Measurements from ENCODE around the gene ITPKA. TPM values are rescaled to one million over a fixed set of nuclear protein-coding genes. Genes with fewer than 3 reads are reported as not detected.

Gene ITPKA
- total RNA-seq, 1 donor from 2014 or later = 4.7 TPM

DNA sequence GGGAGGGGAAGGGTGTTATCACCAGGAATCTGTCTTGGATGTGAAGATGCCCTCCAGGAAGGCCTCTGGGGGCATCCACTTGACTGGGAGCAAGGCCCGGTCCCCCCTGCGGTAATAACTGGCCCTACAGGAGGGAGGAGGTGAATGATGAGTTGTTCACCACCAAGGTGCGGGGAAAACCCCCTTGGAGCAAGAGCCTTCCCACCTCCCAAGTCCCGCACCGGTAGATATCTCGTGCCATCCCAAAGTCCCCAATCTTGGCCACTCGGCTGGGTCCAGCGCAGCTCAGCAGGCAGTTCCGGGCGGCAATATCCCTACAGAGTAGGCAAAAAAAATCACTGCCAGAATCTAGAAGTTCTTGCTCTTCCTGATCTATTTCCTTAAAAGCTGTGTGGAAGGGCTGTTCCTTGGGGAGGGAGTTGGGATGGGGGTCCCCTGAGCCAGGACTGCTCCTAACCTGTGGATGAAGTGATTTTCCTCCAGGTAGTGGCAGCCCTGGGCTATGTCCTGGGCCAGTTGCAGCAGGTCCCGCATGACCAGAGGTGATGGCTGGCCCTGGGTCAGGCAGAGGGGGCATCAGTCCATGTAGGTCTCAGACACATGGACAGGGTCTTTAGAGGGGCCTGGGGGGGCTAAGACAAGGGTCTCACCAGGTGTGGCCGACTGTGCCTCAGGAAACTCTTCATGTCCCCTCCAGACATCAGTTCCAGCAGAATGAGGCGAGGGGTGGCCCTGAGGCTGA lies 11.2 kb downstream of the ITPKA start:
- peaks cover 3% of the 10 kb centered on the region for H3K36me3 Mint-ChIP-seq (ENCODE audit: low read depth)
- H3K27me3 Mint-ChIP-seq (ENCODE audit: low read depth) = peaks cover 55% of the 10 kb centered on the region
- intact Hi-C loops (cut with micrococcal nuclease) = no loop called here
- DNase-seq (ENCODE audit: low spot score) = no peak
- no peaks in the 10 kb centered on the region for H3K9me3 Mint-ChIP-seq
- no peak overlapping the region for H3K27ac Mint-ChIP-seq
- no peak overlapping the region for H3K4me3 Mint-ChIP-seq (ENCODE audit: low read depth)
- H3K4me1 Mint-ChIP-seq (ENCODE audit: low read depth) = peaks cover 7% of the 10 kb centered on the region

DNA sequence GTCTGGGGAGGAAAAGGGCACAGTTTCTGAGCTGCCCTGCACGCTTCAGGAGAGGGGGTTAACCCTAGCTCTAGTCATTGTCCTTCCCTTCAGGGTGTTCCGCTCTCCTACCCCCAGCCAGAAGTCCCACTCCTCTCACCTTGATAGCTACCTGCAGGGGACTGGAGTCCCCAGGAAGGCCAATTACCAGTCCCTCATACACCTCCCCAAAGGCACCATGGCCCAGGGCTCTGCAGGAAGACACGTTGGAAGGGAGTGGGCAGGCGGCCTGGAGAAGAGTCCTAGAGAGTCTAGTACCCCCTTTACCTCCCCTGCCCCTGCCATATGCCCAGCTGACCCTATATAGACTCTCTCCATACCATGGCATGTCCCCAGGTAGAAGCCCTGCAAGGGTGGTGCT lies 12.1 kb downstream of the ITPKA start:
- H3K36me3 Mint-ChIP-seq (ENCODE audit: low read depth) = peaks cover 3% of the 10 kb centered on the region
- H3K27me3 Mint-ChIP-seq (ENCODE audit: low read depth) = peaks cover 58% of the 10 kb centered on the region
- intact Hi-C loops (cut with micrococcal nuclease) = no loop called here
- H3K9me3 Mint-ChIP-seq = no peaks in the 10 kb centered on the region
- H3K4me3 Mint-ChIP-seq (ENCODE audit: low read depth) = no peak overlapping the region
- H3K4me1 Mint-ChIP-seq (ENCODE audit: low read depth) = peaks cover 7% of the 10 kb centered on the region
- DNase-seq (ENCODE audit: low spot score) = no peak
- no peak overlapping the region for H3K27ac Mint-ChIP-seq

DNA sequence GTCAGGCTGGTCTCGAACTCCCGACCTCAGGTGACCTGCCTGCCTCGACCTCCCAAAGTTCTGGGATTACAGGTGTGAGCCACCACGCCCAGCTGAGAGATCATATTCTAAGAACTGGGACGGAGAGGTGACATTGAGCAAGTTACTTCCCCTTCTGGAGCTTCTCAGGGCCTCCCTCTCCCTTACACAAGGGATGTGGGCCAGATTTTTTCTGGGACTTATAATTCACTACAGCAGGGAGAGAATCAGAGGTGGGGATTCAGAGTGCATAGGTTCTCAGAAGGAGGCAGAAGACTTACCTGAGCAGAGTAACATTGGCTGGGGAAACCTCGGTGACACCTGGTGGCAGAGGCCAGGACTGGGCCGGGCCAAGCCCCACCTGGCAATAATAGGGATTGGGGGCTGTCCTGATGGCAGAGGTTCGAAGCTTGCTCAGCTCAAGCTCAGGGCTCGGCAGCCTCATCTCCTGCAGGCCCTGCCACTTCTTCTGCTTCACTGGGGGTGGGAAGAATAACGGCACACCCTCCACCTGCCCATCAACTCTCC lies 13.2 kb downstream of the ITPKA start:
- Mint-ChIP-seq H3K36me3 (ENCODE audit: low read depth) (peaks cover 3% of the 10 kb centered on the region), H3K4me3 (ENCODE audit: low read depth) (no peak overlapping the region), H3K9me3 (no peaks in the 10 kb centered on the region)

DNA sequence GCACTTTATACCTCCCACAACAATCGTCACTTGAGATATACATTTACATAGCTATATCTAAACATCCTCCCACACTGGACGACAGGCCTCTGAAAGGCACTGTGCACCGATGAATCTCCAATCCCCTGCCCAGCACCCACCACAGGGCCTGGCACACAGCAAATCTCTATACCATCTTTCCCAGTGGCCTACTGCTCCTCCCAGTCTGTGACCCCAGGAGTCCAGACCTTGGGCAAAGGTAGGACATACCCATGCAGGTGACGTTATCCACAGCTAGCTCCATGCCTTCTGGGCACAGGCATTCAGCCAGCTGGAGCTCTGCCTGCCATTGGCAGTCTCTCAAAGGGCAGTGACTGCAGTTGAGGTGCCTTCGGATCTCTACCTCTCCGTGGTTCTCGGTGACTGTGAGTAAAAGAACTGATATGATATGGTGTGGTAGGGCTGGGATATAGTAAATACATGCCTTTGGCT lies 14.2 kb downstream of the ITPKA start:
- no peak for DNase-seq (ENCODE audit: low spot score)

More for the DNA sequence above, 13.2 kb downstream of the ITPKA start:
- H3K4me1 Mint-ChIP-seq (ENCODE audit: low read depth) = peaks cover 2% of the 10 kb centered on the region
- peaks cover 55% of the 10 kb centered on the region for H3K27me3 Mint-ChIP-seq (ENCODE audit: low read depth)
- no peak overlapping the region for H3K27ac Mint-ChIP-seq
- intact Hi-C loops (cut with micrococcal nuclease) = no loop called here
- no peak for DNase-seq (ENCODE audit: low spot score)

DNA sequence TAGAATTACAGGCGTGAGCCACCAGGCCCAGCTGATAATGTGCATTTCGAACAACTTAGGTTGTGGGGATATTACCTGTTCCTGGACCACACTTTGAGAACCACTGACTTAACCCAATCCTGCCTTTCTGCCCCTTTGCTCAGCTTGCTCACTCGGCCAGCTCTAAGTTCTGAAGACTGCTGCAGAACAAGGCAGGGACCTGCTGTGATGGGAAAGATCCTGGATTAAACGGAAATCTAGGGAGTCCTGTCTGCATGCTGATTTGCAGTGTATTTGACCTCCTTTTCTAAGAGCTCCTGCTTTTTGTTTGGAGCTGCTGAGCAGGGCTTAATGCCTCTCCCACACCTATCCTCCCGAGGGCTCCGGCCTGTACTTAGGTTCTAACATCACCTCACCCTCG lies 17.1 kb downstream of the ITPKA start:
- no peak for DNase-seq (ENCODE audit: low spot score)
- no peak overlapping the region for H3K4me3 Mint-ChIP-seq (ENCODE audit: low read depth)
- H3K9me3 Mint-ChIP-seq = no peaks in the 10 kb centered on the region
- peaks cover 24% of the 10 kb centered on the region for H3K4me1 Mint-ChIP-seq (ENCODE audit: low read depth)
- intact Hi-C loops (cut with micrococcal nuclease) = loop anchor here (5.0 kb wide), 1 partner anchor 43 kb away; no protein-coding TSS in a partner anchor
- H3K27me3 Mint-ChIP-seq (ENCODE audit: low read depth) = peaks cover 45% of the 10 kb centered on the region
- no peak overlapping the region for H3K27ac Mint-ChIP-seq
- H3K36me3 Mint-ChIP-seq (ENCODE audit: low read depth) = peaks cover 3% of the 10 kb centered on the region

More for the DNA sequence above, 14.2 kb downstream of the ITPKA start:
- no peaks in the 10 kb centered on the region for H3K9me3 Mint-ChIP-seq
- H3K4me1 Mint-ChIP-seq (ENCODE audit: low read depth) = peaks cover 11% of the 10 kb centered on the region
- H3K36me3 Mint-ChIP-seq (ENCODE audit: low read depth) = peaks cover 3% of the 10 kb centered on the region
- H3K4me3 Mint-ChIP-seq (ENCODE audit: low read depth) = no peak overlapping the region
- intact Hi-C loops (cut with micrococcal nuclease) = no loop called here
- peaks cover 57% of the 10 kb centered on the region for H3K27me3 Mint-ChIP-seq (ENCODE audit: low read depth)
- no peak overlapping the region for H3K27ac Mint-ChIP-seq

DNA sequence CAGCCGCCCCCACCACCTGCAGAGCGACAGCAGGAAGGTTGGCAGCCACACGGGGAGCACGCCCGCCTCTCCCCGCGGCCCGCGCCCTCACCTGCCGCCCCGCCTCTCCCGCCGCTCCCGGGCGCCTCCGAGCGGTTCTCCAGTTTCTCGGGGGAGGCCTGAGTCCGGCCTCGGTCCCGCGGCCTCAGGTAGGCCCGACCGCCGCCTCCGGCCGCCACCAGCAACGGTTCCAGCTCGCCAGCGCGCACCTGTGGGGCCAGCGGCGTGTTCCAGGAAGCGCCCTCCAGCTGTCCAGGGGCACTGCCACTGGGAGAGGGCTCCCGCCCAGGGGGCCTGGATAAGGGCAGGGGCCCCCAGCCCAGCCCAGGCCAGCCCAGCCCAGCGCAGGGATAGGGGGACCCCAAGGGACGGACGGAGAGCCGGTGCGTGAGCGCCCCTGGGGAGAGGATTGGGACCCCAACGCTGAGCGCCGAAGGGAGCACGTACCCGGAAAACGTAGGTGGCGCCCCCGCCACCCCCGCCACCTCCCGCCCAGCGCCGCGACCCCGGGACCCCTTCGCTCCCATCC lies 17.7 kb downstream of the ITPKA start:
- H3K36me3 Mint-ChIP-seq (ENCODE audit: low read depth) = peaks cover 4% of the 10 kb centered on the region
- peaks cover 42% of the 10 kb centered on the region for H3K27me3 Mint-ChIP-seq (ENCODE audit: low read depth)
- H3K9me3 Mint-ChIP-seq = no peaks in the 10 kb centered on the region
- peaks cover 24% of the 10 kb centered on the region for H3K4me1 Mint-ChIP-seq (ENCODE audit: low read depth)
- H3K4me3 Mint-ChIP-seq (ENCODE audit: low read depth) = no peak overlapping the region
- no peak for DNase-seq (ENCODE audit: low spot score)
- no peak overlapping the region for H3K27ac Mint-ChIP-seq
- intact Hi-C loops (cut with micrococcal nuclease) = loop anchor here (5.0 kb wide), 1 partner anchor 44 kb away; no protein-coding TSS in a partner anchor

DNA sequence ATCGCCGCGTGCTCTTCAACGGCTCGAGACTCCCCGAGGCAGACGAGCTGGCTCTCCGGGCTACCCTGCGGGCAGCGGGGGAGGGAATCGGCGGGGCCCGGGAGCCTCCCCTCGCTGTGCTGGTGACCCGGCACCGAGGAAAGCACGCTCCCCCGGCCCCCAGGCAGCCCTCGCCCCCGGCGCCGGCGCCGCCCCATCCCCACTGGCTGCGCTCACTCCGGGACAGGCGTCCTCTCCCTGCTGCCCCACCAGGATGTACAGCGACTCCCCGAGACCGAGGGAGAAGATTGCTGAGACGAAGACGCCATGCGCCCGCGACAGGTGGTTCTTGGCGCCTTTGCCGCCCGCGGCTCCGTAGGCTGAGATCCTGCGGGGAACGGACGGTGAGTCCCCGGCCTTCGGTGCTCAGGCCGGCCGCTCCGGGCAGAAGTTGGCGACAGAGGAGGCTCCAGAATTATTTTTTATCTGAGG lies 18.3 kb downstream of the ITPKA start:
- H3K27me3 Mint-ChIP-seq (ENCODE audit: low read depth) = peaks cover 42% of the 10 kb centered on the region
- H3K27ac Mint-ChIP-seq = no peak overlapping the region
- peak overlapping the region; percentile 62 for H3K4me3 Mint-ChIP-seq (ENCODE audit: low read depth)
- intact Hi-C loops (cut with micrococcal nuclease) = loop anchor here (2.0 to 5.0 kb wide), 3 partner anchors 17 to 45 kb away; partner anchors contain the start of gene RPAP1
- no peaks in the 10 kb centered on the region for H3K9me3 Mint-ChIP-seq
- no peak for DNase-seq (ENCODE audit: low spot score)
- H3K36me3 Mint-ChIP-seq (ENCODE audit: low read depth) = peaks cover 9% of the 10 kb centered on the region
- peaks cover 24% of the 10 kb centered on the region for H3K4me1 Mint-ChIP-seq (ENCODE audit: low read depth)

DNA sequence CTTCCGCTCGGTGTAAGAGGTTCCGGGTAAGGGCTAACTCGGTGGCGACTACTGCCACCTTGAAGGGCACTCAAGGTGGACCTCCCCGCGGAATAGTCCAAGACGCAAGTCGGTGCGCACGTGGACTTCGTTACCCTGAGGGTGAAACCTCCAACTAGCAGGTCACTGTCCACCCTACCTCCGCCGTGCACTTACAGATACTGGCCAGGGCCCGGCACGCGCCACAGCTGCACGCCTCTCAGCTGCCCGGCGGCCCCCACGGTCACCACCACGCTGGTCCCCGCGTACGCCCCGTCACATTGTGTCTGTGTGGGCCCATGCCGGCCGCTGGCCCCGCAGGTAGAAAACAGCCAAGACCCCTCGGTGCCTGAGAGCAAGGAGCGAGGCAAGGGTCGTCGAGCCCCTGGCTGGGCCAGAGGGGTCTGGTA lies 18.9 kb downstream of the ITPKA start:
- Mint-ChIP-seq H3K9me3 (no peaks in the 10 kb centered on the region), H3K27ac (no peak overlapping the region), H3K4me1 (ENCODE audit: low read depth) (peaks cover 24% of the 10 kb centered on the region), H3K27me3 (ENCODE audit: low read depth) (peaks cover 38% of the 10 kb centered on the region), H3K36me3 (ENCODE audit: low read depth) (peaks cover 11% of the 10 kb centered on the region), H3K4me3 (ENCODE audit: low read depth) (peak overlapping the region; percentile 62)
- DNase-seq (ENCODE audit: low spot score) = no peak
- intact Hi-C loops (cut with micrococcal nuclease) = loop anchor here (2.0 to 5.0 kb wide), 3 partner anchors 18 to 45 kb away; partner anchors contain the start of gene RPAP1

DNA sequence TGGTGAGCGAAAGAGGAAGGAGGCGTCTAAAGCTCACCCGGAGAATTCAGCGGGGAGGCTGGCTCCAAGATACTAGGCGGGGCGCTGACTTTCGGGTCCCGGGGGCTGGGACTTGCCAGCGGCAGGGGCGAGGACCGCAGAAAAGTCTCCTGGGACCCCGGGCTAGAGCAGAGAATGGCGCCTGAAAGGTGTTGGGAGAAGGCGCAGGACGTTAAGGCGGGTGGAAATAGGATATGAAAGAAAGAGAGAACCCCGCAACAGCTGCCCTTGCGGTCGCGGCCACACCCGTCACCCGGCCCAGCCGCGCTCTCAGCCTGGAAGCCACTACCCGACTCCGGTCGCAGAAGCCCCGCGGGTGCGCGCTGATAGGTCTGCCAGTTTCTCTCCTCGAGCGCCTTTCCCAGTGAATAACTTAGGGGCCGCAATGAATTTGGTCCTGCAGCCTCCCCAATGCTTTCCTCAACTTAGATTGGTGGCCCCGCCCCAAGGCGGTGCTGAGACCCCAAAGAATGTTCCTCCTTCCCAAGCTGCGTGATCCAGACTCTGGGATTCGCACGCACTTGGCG lies 19.3 kb downstream of the ITPKA start:
- intact Hi-C loops (cut with micrococcal nuclease) = loop anchor here (2.0 to 5.0 kb wide), 3 partner anchors 18 to 46 kb away; partner anchors contain the start of gene RPAP1
- peak overlapping the region; percentile 62 for H3K4me3 Mint-ChIP-seq (ENCODE audit: low read depth)
- H3K36me3 Mint-ChIP-seq (ENCODE audit: low read depth) = peaks cover 13% of the 10 kb centered on the region
- H3K27ac Mint-ChIP-seq = no peak overlapping the region
- DNase-seq (ENCODE audit: low spot score) = no peak
- H3K9me3 Mint-ChIP-seq = no peaks in the 10 kb centered on the region
- H3K4me1 Mint-ChIP-seq (ENCODE audit: low read depth) = peaks cover 24% of the 10 kb centered on the region
- peaks cover 35% of the 10 kb centered on the region for H3K27me3 Mint-ChIP-seq (ENCODE audit: low read depth)

DNA sequence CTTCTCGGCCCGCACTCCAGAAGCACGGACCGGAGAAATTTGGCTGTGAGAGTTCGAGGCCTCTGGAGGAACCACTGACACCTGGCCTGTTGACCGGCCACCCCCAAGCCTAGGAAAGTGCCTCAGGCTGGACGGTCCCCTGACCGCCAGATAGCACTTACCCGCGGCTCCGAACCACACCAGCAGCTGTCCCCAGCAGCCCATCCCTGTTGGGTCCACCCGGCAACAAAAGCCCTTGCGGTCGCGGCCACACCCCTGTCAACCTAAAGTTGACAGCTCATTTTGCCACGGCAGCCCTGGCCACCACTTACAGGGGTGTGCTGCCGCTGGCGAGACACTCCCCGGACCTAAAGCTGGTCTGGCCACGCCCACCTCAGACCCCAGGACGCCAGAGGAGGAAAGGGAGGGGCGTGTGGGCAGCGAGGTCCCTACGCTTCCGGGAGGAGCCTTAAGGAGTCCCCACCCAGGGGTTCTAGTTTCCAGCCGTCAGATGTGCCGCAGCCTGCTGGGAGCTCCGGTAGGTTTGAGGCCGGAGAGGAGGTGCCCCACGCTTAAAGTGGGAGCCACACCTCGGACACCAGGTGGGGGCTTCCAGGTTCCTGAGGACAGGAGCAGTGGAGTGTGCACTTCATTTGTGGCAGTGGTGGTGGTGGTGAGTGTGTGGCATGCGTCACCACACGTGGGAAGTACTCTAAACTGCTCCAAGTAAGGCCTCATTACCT lies 20.0 kb downstream of the ITPKA start, which contains the start of gene LTK:
TSS of gene LTK (minus strand) at position 322 of the 722 bp plus-strand sequence. CDS start at position 204, 118 bp downstream.
- Mint-ChIP-seq H3K27me3 (ENCODE audit: low read depth) (peaks cover 35% of the 10 kb centered on the region), H3K9me3 (no peaks in the 10 kb centered on the region), H3K4me3 (ENCODE audit: low read depth) (peak within 1 kb of the TSS; percentile 62), H3K4me1 (ENCODE audit: low read depth) (peaks cover 24% of the 10 kb centered on the region), H3K36me3 (ENCODE audit: low read depth) (peaks cover 14% of the 10 kb centered on the region), H3K27ac (no peak within 1 kb of the TSS)
- no peak for DNase-seq (ENCODE audit: low spot score)
- intact Hi-C loops (cut with micrococcal nuclease) = loop anchor here (2.0 to 5.0 kb wide), 3 partner anchors 19 to 46 kb away; partner anchors contain the start of gene RPAP1

DNA sequence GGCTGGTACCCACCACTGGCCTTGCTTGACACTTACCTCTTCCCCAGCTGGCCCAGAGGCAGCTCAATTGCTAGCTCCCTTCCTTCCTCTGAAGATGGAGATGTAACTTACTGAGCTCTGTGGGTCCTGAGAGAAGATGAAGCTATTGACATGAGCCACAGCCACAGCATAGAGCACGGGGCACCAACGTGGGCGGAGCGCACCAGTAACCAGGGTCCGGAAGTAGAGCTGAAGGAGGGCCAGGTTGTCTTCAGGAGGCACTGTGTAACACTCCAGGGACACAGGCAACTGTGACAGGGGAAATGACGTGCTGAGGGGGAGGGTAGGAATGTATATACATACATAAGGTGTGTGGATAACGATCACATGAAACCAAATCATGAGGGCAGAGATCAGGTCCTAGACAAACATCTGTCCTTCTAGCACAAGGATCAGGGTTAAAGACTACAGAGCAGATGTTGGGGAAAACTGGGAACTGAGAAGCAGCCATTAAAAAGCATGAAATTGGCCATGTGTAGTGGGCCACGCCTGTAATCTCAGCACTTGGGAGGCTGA lies 24.3 kb downstream of the ITPKA start:
- H3K9me3 Mint-ChIP-seq = no peaks in the 10 kb centered on the region
- intact Hi-C loops (cut with micrococcal nuclease) = no loop called here
- no peak overlapping the region for H3K4me3 Mint-ChIP-seq (ENCODE audit: low read depth)
- no peak overlapping the region for H3K27ac Mint-ChIP-seq
- H3K36me3 Mint-ChIP-seq (ENCODE audit: low read depth) = peaks cover 26% of the 10 kb centered on the region
- DNase-seq (ENCODE audit: low spot score) = no peak
- H3K4me1 Mint-ChIP-seq (ENCODE audit: low read depth) = peaks cover 14% of the 10 kb centered on the region
- H3K27me3 Mint-ChIP-seq (ENCODE audit: low read depth) = peaks cover 8% of the 10 kb centered on the region

DNA sequence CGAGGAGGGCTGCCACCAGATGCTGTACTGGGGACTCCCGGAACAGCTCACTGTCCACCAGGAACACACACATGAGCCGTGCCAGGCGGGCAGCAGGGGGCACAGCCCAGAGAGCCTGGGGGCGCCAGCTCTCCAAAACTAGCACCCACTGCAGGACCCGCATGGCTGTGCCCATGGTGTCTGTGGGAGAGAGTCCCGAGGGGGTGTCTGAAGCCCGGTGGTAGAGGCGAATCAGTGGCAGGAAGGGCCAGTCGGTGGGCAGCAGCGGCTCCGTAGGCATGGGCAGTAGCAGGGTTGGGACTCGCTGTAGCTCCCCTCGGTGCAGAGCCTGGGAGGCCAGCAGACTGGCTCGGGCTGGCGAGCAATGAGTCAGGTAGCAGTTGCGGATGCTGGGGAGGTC lies 27.0 kb downstream of the ITPKA start:
- no peak overlapping the region for H3K27ac Mint-ChIP-seq
- no peaks in the 10 kb centered on the region for H3K9me3 Mint-ChIP-seq
- intact Hi-C loops (cut with micrococcal nuclease) = no loop called here
- no peaks in the 10 kb centered on the region for H3K4me1 Mint-ChIP-seq (ENCODE audit: low read depth)
- H3K27me3 Mint-ChIP-seq (ENCODE audit: low read depth) = no peaks in the 10 kb centered on the region
- DNase-seq (ENCODE audit: low spot score) = no peak
- peaks cover 23% of the 10 kb centered on the region for H3K36me3 Mint-ChIP-seq (ENCODE audit: low read depth)
- no peak overlapping the region for H3K4me3 Mint-ChIP-seq (ENCODE audit: low read depth)

Measured in activated T-helper 2 cell treated with anti-CD3 and anti-CD28 coated beads, Interferon-gamma antibody, Interleukin-2, Interleukin-4, amounts not matched to agents 10 μg/mL and 5 μg/mL and 100 μg/mL, durations not matched to agents 14 hours and 24 hours and 36 hours (primary cell).